ENCODE measurements around the gene EBF3.

EBF3 gene

DNA sequence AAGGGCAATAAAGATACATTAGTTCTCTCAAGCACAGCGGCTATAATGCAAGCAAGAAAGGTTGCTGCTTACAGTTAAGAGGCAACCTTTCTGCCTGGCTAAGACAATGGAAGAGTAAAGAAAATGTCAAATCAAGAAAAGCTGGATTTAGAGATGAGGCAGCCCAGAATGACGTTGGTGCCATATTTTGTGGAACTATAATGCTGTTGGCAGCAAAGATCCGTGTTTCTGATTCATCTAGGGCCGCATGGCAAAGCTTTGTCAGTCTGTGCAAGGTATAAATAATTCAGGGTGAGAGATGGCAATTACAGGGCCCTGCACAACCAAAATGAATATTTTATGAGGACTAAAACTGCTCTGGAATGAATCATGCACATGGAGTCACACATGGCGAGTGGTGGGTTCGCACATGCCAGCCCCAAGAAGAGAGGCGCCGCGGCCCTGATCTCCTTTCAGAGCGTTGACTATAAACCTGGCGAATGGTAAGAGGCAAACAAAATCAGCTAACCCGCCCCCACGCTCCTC, 76.6 kb downstream of the EBF3 start:
- no peak overlapping the region for H3K4me3 ChIP-seq (replicated peaks in 1 of 2; ENCODE audit: low read depth in 2 of 2, low read length in 2 of 2)
- TF ChIP-seq, protein P1, sequence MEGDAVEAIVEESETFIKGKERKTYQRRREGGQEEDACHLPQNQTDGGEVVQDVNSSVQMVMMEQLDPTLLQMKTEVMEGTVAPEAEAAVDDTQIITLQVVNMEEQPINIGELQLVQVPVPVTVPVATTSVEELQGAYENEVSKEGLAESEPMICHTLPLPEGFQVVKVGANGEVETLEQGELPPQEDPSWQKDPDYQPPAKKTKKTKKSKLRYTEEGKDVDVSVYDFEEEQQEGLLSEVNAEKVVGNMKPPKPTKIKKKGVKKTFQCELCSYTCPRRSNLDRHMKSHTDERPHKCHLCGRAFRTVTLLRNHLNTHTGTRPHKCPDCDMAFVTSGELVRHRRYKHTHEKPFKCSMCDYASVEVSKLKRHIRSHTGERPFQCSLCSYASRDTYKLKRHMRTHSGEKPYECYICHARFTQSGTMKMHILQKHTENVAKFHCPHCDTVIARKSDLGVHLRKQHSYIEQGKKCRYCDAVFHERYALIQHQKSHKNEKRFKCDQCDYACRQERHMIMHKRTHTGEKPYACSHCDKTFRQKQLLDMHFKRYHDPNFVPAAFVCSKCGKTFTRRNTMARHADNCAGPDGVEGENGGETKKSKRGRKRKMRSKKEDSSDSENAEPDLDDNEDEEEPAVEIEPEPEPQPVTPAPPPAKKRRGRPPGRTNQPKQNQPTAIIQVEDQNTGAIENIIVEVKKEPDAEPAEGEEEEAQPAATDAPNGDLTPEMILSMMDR (IDR thresholded peaks at IDR 0.05; ENCODE audit: low read depth, low read length) = no peak
- DNase-seq (ENCODE audit: low read depth in 2 of 2) = no peak

DNA sequence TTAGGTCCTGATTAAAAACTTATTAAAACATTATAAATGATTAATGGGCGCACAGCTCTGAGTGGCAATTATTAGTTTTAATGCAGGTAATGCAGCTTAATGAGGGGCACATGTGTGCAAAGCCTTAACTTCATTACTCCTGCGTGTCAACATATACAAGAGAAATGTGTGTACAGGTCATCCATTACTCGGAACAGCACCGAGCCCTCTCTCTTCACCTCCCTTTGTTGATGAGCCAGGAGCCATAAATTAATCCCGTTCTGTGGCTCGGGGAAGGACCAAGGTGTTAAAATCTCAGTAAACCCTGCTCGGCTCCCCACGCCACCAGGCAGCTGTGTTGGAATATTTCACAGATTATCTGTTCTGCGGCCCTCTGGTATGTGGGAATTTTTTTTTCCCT, 77.8 kb downstream of the EBF3 start:
- TF ChIP-seq, protein P1 (IDR thresholded peaks at IDR 0.05; ENCODE audit: low read depth, low read length) = no peak
- DNase-seq (ENCODE audit: low read depth in 2 of 2) = no peak
- H3K4me3 ChIP-seq (replicated peaks in 1 of 2; ENCODE audit: low read depth in 2 of 2, low read length in 2 of 2) = no peak overlapping the region

DNA sequence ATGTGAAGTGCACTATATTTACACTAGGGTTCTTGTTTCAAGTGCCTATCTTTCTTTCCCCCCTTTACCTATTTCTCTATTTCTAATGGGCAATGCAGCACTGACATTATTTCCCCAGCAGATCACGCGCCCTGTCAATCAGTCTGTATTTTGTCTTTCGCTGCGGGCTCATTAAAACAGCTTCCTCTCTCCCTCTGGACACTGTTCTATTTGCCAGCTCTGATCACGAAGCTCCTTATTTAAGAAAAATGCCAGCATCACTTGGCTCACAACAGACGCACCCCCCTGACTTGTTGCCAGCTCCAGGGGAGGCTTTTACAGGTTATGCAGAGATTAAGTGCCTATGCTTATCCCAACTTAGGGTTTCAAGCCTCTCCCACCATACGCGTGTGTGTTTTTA, 78.5 kb downstream of the EBF3 start:
- DNase-seq (ENCODE audit: low read depth in 2 of 2) = no peak
- TF ChIP-seq, protein P1 (IDR thresholded peaks at IDR 0.05; ENCODE audit: low read depth, low read length) = no peak
- no peak overlapping the region for H3K4me3 ChIP-seq (replicated peaks in 1 of 2; ENCODE audit: low read depth in 2 of 2, low read length in 2 of 2)

DNA sequence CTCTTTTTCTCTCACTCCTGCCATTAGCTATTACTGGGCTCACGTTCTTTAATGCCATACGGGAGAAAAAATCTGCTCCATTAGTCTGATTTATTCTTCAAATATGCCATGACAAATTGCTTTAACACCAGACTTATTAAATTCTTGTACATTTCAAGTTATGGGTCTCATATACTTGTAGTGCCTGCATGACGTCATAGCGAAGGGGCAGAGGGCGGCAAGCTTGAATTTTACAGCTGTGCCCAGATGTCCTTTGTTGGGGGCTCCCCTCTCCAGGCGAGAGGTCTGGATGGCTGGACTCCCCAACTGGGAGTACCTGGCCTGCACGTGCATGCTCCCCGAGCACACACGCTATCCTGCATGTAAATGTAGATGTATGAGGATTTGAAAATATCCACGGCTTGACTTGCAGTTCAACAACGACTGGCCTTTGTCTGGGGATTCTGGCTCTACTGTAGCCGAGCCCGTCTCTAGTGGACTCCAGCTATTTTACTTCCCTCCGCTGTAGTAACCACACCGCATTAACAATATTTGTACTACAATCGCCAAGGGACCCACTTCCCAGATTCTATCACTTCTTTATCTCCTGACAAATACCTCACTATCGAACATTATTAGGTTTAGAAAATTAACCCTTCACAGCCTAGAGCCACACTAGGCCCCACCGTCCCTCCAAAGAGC, 79.5 kb downstream of the EBF3 start:
- TF ChIP-seq, protein P1 (IDR thresholded peaks at IDR 0.05; ENCODE audit: low read depth, low read length) = no peak
- no peak overlapping the region for H3K4me3 ChIP-seq (replicated peaks in 1 of 2; ENCODE audit: low read depth in 2 of 2, low read length in 2 of 2)
- no peak for DNase-seq (ENCODE audit: low read depth in 2 of 2)

DNA sequence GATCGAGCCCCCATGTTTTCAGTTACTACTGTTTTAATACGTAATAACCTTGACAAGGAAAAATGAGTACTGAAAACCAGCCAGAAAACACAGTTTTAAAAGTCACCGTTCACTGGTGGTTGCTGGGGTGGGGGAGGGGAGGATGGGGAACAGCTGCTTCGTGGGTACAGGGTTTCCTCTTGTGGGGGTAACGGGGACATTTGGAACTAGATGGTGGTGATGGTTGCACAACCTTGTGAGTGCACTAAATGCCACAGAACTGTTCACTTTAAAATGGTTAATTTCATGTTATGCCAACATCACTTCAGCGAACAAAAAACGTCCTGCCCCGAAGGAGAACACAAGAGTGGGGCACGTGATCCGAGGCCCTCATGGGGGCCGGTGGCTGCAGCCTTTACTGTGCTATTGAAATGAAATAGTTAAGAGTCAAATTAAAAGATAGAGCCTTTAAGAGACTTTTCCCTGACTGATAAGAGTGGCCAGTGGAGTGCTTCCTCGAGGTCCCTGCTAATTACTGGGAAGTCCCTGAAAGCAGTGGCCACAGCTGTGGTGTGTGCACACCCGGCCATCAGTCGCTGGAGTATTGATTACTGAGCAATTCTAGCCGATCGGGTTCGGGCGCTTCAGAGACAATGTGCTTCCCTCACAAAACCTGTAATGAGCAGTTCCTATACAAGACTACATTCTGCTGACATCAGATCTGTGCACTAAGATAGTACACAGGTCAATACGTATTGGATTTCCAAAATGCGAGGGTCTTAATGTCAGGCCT, 80.3 kb downstream of the EBF3 start:
- no peak for DNase-seq (ENCODE audit: low read depth in 2 of 2)
- no peak overlapping the region for H3K4me3 ChIP-seq (replicated peaks in 1 of 2; ENCODE audit: low read depth in 2 of 2, low read length in 2 of 2)
- TF ChIP-seq, protein P1 (IDR thresholded peaks at IDR 0.05; ENCODE audit: low read depth, low read length) = no peak

DNA sequence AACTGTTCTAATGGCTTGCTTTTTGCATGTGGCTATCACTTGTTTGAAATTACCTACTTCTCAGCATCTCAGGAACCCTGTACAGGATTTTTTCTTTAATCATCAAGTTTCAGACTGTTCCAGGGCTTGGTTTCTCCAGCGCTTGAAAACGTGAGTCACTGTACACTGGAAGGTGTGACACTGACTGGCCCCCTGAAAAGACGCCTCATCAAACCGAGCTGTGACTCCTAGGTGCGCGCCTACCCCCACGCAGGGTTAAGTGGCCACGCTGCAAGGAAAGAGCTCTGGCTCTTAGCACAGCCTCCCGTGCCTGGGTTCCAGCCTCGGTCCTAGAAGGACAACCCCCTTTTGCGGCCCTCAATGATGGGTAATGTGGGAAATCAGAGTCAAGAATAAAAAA, 81.0 kb downstream of the EBF3 start:
- TF ChIP-seq, protein P1 (IDR thresholded peaks at IDR 0.05; ENCODE audit: low read depth, low read length) = no peak
- DNase-seq (ENCODE audit: low read depth in 2 of 2) = no peak
- no peak overlapping the region for H3K4me3 ChIP-seq (replicated peaks in 1 of 2; ENCODE audit: low read depth in 2 of 2, low read length in 2 of 2)

Data from cardiac fibroblast (primary cell).